ENCODE measurements around the gene MAGEB2.

Gene MAGEB2

DNA sequence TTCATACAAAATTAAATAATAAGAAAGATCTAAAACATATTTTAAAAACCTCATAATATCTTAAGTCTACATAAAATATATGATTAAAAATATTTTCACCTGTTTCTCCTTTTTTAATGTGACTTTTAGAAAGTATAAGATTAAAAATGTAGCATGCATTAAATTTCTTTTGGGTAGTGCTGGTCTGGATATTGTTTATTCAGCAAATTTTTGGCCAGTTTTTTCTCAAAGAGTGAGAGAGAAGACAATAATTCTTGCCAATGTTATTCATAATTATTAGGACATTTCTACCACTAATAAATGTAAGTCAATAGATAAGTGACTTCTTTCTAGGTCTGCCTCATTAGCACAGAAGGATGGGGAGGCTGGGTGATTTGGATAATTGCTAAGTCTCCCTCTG lies 45.6 kb downstream of the MAGEB2 start (continued):
- TF ChIP-seq, protein P1, sequence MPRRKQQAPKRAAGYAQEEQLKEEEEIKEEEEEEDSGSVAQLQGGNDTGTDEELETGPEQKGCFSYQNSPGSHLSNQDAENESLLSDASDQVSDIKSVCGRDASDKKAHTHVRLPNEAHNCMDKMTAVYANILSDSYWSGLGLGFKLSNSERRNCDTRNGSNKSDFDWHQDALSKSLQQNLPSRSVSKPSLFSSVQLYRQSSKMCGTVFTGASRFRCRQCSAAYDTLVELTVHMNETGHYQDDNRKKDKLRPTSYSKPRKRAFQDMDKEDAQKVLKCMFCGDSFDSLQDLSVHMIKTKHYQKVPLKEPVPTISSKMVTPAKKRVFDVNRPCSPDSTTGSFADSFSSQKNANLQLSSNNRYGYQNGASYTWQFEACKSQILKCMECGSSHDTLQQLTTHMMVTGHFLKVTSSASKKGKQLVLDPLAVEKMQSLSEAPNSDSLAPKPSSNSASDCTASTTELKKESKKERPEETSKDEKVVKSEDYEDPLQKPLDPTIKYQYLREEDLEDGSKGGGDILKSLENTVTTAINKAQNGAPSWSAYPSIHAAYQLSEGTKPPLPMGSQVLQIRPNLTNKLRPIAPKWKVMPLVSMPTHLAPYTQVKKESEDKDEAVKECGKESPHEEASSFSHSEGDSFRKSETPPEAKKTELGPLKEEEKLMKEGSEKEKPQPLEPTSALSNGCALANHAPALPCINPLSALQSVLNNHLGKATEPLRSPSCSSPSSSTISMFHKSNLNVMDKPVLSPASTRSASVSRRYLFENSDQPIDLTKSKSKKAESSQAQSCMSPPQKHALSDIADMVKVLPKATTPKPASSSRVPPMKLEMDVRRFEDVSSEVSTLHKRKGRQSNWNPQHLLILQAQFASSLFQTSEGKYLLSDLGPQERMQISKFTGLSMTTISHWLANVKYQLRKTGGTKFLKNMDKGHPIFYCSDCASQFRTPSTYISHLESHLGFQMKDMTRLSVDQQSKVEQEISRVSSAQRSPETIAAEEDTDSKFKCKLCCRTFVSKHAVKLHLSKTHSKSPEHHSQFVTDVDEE (CRISPR knock-in tag; IDR thresholded peaks at IDR 0.05): no peak
- TF ChIP-seq PPARA (CRISPR knock-in tag; IDR thresholded peaks at IDR 0.05; ENCODE audit: borderline replicate concordance) (no peak), ZFP3 (CRISPR knock-in tag; IDR thresholded peaks at IDR 0.05) (no peak)

DNA sequence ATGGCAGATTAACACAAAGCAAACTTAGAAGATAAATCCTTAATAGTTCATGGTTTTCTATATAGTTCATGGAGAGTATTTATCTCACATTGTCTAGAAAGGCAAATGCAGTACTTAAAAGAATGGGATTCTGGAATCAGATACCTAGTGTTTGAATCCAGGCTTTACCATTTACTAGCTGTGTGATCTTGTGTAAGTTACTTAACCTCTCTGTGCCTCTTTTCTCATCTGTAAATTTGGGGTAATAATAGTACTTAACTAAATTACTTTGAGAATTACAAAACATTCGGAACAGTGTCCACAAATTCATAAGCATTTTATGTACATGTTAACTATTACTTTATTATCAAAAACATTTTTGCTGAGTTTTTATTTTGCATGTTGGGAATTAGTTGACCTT lies 47.4 kb downstream of the MAGEB2 start:
- no peak for TF ChIP-seq RARB (CRISPR knock-in tag; IDR thresholded peaks at IDR 0.05)
- no peak for TF ChIP-seq ZC3H10 (CRISPR knock-in tag; IDR thresholded peaks at IDR 0.05)
- no peak for TF ChIP-seq PPARA (CRISPR knock-in tag; IDR thresholded peaks at IDR 0.05; ENCODE audit: borderline replicate concordance)
- TF ChIP-seq ZNF70 (CRISPR knock-in tag; IDR thresholded peaks at IDR 0.05): no peak
- TF ChIP-seq TOX (CRISPR knock-in tag; IDR thresholded peaks at IDR 0.05; ENCODE audit: borderline replicate concordance): no peak
- TF ChIP-seq CSDC2 (CRISPR knock-in tag; IDR thresholded peaks at IDR 0.05): no peak
- no peak for TF ChIP-seq ESRRG (CRISPR knock-in tag; IDR thresholded peaks at IDR 0.05)
- TF ChIP-seq, protein P2, sequence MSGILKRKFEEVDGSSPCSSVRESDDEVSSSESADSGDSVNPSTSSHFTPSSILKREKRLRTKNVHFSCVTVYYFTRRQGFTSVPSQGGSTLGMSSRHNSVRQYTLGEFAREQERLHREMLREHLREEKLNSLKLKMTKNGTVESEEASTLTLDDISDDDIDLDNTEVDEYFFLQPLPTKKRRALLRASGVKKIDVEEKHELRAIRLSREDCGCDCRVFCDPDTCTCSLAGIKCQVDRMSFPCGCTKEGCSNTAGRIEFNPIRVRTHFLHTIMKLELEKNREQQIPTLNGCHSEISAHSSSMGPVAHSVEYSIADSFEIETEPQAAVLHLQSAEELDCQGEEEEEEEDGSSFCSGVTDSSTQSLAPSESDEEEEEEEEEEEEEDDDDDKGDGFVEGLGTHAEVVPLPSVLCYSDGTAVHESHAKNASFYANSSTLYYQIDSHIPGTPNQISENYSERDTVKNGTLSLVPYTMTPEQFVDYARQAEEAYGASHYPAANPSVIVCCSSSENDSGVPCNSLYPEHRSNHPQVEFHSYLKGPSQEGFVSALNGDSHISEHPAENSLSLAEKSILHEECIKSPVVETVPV (CRISPR knock-in tag; IDR thresholded peaks at IDR 0.05): no peak
- TF ChIP-seq BACH2 (CRISPR knock-in tag; IDR thresholded peaks at IDR 0.05; ENCODE audit: borderline replicate concordance): no peak
- no peak for ATAC-seq

All from SK-N-SH treated with all-trans-retinoic acid at 6 μM for 48 hours (cell line).